Measurements from ENCODE around the gene TLK2.

Gene TLK2

DNA sequence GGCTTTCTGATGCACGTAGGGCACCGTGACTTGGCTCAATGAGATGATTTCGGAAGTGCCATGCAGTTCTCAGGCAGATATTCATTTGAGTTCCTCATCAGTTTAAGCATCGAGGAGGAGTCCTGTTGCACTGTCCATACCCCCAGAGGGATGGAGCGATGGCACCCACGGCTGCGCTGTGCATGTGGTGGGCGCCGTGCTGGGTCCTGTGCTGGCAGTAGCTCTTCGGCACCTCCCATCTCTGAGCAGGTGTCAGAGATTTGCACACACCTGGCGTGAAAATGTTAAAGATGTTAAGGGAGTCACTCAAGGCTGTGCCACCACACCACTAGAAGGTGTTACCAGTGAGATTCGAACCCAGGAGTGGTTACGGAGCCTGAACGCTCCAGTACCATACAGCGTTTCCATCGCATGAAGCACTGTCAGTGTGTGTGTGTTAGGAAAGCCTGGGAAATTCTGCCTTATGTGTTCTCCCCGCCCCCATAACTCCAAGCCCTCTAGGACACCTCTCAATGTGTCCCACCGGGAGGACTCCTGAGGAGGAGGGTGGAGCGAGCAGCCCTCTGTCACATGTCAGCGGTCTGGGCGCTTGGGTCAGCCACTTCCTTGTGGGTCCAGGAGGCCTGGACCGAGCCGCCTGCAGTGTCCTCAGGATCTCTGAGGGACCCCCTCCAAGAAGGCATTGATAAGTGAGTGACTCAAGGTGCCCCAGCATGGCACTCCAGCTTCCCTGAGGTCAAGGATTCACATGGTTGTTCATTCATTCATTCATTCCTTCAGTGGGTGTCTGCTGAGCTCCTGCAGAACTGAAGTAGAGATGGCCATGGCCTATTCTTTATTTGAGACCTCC, 152.7 kb downstream of the TLK2 start:
- DNase-seq = no peak

GRCh38 chr17:62631936-62632924, 153.6 kb downstream of the TLK2 start:
- DNase-seq = no peak

DNA sequence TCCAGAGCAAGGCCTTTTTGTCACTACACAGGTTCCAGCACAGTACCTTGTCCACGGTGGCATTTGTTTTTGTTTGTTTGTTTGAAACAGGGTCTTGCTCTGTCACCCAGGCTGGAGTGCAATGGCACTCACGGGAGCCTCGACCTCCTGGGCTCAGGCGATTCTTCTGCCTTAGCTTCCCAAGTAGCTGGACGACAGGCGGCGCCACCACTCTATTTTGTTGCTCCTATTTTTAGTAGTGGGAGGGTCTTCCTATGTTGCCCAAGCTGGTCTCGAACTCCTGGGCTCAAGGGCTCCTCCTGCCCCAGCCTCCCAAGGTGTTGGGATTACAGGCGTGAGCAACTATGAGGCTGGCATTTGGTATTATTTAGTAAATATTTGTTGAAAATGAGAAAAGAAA, 159.2 kb downstream of the TLK2 start:
- no peak for DNase-seq

DNA sequence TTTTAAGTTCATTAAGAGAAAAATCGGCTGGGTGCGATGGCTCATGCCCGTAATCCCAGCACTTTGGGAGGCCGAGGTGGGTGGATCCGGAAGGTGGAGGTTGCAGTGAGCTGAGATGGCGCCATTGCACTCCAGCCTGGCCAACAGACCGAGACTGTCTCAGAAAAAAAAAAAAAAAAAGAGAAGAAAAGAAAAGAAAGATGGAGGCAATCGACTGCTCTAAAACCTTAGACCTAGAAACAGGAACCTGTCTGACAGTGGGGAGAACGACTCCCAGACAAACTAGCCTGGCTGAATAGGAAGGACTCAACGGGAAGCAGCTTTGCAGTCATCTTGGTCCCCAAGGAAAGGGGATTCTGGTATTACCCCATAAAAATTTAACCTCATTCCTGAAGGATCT, 162.5 kb downstream of the TLK2 start:
- DNase-seq = no peak

- DNase-seq = no peak
These were observed 163.3 kb downstream of the TLK2 start for GRCh38 chr17:62641951-62642350.

DNA sequence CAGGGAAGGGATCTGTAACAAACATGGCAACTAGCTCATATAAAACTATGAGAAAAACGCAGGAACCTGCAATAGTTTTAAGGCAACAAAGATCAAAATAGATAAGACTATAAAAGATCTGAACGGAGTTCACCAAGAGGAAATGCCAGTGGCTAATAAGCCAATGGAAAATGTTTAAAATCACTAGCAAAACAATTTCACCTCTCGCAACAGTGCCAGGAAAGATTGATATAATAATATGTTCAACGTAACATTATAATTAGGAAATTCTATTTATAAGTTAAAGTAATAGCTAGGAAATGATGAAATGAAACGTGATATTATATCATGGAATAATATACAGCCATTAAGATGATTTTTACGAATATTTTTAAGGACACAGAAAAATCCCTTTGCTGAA, 164.9 kb downstream of the TLK2 start:
- no peak for DNase-seq

DNA sequence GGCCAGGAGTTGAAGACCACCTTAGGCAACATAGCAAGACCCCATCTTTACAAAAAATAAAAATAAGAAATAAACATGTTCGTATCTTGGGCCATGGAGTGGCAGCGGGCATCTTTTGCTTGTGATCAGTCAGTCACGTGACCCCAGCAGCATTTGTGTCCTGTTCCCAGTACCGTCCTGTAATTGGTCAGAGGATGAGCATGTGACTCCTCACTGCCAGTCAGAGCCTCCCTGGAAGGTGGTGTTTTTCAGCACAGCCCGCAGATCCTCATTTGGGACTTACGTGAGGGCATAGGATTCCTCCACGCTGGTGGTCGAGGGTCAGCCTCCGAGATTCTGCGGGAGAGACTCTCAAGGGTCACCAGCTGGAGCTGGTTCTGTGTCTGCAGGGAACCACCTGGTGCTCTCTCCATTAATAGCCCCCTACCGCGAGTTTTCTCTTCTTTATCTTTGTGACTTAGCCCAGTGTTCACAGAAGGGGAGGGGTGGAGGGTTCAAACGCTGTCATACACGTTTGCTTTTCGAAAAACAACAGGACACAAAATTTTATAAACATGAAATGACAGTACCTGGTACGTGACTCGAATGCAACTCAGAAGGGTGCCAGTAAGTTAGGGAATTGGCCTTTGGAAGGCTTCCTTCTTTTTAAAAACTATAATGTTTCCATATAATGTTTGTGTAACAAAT, 166.0 kb downstream of the TLK2 start:
- no peak for DNase-seq

DNA sequence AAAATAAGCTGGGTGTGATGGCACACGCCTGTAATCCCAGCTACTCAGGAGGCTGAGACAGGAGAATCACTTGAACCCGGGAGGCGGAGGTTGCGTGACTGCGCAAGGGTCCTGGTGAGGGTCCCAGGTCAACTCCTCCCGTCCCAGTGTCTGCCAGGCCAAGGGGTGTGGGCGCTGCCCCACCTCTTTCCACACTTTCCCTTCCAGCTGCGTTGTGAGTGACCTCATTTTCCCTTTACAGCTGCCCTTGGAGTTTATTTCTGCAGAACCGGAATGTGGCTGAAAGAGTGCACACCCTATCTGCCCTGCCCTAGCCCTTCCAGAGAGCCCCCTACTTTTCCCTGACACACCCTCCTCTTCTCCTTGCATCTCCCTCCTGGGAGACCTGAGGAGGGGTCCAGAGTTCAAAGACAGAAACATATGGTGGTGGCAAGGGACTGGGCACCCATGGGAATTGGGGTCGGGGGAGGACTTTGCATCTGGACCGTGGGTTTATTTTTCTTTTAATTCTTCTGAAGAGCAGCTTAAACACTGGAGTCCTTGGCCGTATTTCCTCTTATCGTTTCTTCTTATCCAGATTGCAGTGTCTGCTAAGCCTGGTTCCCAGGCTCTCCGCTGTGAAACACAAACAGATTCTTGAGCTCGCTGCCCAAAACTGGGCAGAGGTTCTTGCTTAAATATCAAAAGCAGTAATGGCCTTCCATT, 169.8 kb downstream of the TLK2 start:
- no peak for DNase-seq

DNA sequence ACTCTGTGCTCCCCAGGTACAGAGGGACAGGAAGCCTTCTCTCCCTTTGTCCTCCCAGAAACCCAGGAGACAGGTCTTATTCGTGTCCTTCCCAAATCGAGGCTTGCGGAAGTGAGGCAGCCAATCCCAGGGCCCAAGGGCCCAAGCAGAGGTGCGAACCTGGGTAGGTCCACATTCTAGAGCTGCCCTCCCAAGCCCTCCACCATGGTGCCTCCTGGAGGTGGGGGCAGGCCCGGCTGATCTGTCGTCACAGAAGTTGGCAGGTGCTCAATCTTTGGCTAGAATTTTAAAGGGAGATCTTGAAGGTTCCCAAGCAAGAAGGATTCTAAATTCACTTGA, 170.3 kb downstream of the TLK2 start:
- no peak for DNase-seq

DNA sequence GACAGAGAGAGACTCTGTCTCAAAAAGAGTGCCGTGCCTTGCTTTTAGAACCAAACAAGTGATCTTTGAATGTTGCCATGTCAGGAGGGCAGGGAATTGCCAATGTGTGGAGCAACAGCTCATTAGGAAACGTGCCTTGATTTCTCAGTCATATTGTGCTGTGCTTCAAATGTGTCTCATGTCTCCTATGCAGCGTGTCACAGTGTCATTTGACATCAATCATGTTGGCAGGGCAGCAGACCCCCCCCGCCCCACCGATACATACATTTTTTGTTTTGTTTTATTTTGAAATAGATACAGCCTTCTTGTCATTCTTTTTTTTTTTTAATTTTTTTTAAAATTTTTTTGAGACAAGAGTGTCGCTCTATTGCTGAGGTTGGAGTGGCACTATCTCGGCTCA, 170.9 kb downstream of the TLK2 start:
- DNase-seq = no peak

DNA sequence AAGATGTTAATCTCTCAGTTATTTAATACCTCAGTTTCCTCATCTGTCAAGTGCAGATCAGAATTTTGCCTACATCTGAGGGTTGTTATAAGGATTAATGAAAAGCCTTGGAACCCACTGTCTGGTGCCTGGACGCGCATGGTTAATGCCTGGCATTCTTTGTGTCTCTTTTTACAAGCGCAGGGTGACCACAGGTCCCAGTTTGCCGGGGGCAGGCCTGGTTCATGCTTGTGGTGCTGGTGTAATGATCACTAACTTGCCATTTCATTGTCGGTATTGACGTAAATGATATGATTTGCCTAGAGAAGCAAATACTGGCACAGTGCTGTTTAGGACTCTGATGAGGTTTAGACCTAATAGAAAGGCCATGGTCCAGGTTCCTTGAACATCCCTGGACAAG, 172.0 kb downstream of the TLK2 start:
- no peak for DNase-seq

DNA sequence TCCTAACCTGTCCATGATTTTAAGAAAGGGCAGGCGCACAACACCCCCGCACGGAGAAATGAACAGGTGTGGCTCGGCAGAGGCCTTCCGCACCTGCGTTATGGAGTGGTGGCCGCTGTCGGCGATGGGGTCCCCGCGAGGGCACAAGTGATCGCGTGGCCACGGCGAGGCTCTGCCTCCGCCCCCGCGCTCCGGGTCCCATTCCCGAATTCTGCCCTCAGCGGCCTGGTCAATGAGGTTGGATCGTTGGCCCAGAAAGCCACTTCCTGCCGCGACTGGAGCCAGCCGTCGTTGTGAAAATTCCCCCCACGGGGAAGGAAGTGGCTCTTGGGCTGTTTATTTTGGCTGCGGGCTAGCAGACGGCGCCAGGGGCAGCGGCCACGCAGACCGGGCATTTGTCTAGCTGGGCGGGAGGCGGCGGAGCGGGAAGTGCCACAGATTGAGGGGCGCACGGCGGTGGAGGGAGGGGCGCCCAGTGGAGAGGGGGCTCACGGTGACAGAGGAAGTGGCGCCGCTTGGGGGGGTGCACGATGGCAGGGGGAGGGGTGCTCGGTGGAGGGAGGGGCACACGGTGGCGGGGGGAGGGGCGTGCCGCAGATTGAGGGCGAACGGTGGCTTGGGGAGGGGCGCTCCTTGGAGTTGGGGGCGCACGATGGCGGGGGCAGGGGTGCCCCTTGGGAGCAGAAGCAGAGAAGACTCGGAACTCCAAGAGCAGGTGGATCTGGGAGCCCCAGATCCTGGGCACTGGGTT, 173.8 kb downstream of the TLK2 start:
- peak; percentile 32 for DNase-seq

- DNase-seq = peak; percentile 78
These were observed 174.6 kb downstream of the TLK2 start for GRCh38 chr17:62653002-62653825.

DNA sequence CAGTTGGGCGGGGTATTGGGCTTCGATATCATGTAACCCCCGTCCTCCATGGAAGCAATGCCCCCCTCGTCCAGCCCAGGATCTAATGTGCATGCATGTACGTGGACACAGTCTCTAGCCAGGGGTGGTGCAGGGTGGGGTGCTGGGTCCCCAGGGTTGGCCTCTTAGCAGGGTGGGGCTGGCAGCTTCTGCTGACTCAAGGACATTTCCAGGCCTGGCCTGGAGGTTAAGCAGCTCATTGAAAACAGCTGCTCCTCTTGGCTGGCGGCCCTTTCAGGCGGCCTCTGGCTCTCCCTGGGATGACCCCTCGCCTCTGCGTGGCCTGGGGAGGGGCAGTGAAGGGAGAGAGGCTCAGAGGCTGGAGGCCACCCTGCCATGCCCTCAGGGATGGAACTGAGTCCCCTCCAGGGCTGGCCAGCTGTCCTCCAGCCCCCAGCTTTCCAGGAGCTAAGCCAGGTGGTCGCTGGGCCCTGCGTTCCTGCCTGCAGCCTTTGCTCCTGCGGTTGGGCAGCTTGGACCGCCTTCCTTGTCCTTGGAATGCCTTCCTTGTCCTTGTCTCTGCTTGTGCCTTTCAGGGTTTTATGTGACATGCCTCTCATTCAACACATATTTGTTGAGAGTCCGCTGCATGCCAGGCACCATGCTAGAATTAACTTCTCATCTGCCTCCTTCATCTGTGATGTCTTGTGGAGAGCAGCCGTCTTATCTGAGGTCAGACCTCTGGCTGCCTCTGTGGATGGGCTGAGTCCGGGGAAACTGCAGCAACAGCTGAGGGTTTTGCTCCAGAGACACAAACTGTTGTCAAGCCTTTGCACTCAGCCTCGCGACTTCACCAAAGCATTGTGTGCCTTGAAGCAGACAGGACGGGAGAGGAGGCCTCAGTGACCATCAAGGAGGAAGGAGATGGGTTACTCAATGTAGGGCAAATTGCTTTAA, 175.5 kb downstream of the TLK2 start:
- peak; percentile 76 for DNase-seq

DNA sequence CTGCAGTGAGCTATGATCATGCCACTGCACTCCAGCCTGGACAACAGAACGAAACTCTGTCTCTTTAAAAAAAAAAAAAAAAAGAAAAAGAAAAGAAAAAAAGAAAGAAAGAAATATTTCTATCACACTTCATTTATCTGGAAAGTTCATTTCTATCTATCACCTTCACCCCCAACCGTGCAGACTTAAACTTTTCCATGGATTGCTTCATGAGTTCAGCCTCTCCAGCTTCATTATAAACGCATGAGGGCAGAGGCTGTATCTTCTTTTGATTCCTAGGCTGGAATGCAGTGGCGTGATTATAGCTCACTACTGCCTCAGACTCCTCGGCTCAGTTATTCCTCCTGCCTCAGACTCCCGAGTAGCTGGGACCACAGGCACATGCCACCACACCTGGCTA, 177.0 kb downstream of the TLK2 start:
- DNase-seq = no peak

DNA sequence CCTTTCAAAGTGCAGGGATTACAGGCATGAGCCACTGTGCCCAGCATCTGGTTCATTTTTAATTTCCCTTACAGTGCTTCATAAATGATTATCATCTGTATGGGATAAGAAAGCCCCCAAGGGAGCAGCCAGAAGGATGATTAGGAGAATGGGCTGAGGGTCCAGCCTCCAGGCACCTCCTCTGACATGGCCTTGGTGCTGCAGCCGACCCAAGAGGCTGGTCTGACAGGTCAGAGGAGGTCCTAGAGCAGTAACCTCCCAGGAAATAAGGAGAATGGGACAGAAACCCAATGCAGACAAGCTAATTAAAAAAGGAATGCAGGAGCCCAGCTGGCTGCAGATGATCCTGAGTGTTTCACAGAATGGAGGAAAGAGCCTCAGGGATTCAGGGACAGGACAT, 177.8 kb downstream of the TLK2 start:
- no peak for DNase-seq

GRCh38 chr17:62657145-62657665, 178.6 kb downstream of the TLK2 start:
- no peak for DNase-seq

DNA sequence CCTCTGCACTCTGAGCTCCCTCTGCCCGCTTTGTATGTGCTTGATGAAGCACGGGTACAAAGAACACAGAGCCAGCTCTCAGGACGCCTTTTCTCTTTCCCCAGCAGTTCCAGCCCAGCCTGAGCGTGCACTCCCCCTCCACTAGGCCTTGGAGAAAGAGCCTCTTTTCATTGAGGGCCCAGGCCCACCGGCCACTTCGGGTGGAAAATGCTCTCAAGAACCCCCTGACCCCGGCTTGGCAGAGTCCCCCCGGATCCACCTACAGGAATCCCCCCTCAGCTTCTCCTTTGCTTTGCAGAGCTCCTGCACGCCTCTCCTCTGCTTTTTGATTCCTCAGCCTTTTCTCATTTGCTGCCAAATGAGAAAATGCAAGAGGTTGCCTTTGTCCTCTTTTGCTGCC, 179.1 kb downstream of the TLK2 start:
- DNase-seq = no peak

GRCh38 chr17:62658136-62658920, 179.7 kb downstream of the TLK2 start:
- DNase-seq = no peak

All from RPMI8226 (cell line).